COR-L47 (cell line): ENCODE measurements around the gene AMDHD2.
"Not testable (repeated sequence)": the region's sequence is repeated elsewhere in the genome, so short reads cannot be mapped to it uniquely, and the experiment has no call there.

Experiments
- DNase-seq: peaks from one replicate; lab custom pipeline; 2025; lab: John Stamatoyannopoulos, UW

AMDHD2 gene

GRCh38 chr16:2517954-2518605 lies 2.1 kb upstream of the AMDHD2 start:
- DNase-seq, result no peak

DNA sequence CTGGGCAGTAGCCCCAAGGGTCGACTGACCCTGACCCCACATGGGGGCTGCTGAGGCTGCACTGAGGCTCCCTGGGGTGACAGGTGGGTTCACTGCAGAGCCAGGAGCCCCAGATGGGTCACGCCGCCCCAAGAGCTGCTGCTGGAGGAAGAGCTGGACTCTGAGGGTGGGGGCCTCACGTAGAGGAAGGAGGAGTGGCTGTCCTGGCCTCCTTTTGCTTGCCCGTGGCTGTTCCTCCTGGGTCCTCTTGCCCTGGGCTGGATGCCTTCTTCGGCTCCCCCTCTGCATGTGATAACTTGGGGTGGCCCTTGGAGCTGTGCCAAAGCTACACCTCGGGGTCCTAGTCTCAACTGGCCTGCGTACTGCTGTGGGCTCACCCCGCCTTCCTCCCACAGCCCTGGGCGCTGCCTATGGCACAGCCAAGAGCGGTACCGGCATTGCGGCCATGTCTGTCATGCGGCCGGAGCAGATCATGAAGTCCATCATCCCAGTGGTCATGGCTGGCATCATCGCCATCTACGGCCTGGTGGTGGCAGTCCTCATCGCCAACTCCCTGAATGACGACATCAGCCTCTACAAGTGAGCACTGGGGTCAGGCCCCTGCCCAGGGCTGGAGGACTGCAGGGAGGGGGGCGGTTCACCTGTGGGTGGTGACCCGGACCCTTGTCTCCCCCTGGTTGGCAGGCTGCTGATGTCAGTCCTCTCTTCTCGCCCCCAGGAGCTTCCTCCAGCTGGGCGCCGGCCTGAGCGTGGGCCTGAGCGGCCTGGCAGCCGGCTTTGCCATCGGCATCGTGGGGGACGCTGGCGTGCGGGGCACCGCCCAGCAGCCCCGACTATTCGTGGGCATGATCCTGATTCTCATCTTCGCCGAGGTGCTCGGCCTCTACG lies 1.1 kb upstream of the AMDHD2 start:
- DNase-seq, result no peak

GRCh38 chr16:2519711-2520080 lies 475 bp upstream of the AMDHD2 start:
- no peak for DNase-seq

GRCh38 chr16:2520784-2521531 lies 787 bp downstream of the AMDHD2 start:
- DNase-seq, result no peak

DNA sequence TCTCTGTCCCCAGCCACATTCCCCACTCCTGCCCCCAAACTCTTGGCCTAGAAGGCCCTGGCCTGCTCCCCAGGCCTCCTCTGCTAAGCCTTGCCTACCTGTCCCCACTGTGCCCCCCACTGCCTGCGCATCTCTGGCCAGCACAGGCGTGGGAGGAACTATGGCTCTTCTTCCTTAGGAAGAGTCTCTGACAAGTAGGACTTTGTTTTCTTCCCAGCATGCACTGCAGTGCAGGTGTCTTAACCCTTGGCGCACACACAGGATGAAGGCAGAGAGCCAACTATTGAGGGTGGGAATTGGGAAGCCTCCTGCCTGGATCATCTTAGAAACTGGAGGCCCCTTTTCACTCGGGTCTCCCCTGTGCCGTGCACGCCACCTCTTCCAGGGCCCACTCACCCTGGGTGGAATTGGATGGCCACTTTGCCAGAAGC lies 3.6 kb downstream of the AMDHD2 start:
- no peak for DNase-seq

GRCh38 chr16:2524339-2524938 lies 4.3 kb downstream of the AMDHD2 start:
- DNase-seq, result no peak

DNA sequence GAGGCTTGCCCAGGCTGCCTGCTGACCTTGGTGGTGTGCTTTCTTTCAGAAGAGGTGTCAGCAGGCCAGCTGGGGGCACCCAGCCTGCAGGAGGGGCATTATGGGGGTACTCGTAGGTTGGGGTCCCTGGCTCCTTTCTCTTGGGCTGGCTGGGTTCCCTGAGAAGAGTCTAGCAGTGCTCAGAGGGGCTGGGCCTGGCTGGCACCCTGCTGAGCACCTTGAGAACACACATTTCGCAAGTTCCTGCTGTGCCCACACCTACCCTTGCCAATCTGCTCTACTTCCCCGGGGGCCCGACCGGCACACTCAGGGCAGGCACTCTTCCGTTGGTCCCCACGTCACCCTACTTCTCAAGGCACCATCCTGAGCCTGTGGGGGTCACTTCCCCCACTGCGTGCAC lies 6.0 kb downstream of the AMDHD2 start:
- DNase-seq, result no peak

- no peak for DNase-seq
These were observed 7.1 kb downstream of the AMDHD2 start for GRCh38 chr16:2527071-2527783.

- DNase-seq, result no peak
These were observed 7.6 kb downstream of the AMDHD2 start for GRCh38 chr16:2527784-2528100.

- DNase-seq, result no peak
These were observed 8.2 kb downstream of the AMDHD2 start for GRCh38 chr16:2528161-2529060.

GRCh38 chr16:2529061-2529931 lies 9.1 kb downstream of the AMDHD2 start:
- DNase-seq, result no peak

DNA sequence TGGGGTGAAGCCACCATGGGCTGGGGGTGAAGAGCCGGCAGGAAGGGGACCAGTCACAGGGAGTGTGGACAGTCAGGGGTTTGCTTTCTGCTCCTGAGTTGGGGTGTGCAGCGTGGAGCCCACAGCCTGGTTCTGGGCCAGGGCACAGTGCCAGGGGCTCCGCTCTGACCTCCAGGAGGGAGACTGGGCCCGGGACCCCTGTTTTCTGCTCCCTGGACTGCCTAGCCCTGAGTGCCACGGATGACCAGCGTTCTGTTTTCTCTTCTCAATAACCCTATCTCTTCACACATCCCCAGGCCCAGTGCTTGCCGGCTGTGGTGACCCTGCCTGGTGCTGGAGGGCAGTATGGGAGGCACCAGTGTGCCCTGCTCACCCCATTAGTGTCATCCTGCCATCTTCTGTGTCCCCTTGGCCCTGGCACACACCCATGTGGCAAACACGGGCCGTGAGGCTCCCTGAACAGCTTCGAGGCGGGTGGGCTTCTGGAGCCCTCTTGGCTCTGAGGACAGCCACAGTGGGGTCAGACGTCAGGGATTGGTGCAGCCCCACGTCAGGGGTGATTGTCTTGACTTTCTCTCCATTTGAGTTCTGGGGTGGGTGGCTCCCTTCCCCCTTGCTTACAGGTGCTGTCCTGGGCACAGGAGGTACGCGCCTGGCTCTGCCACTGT lies 9.9 kb downstream of the AMDHD2 start:
- no peak for DNase-seq

- no peak for DNase-seq
These were observed 10.6 kb downstream of the AMDHD2 start for GRCh38 chr16:2530629-2531318.

GRCh38 chr16:2531371-2531695 lies 11.2 kb downstream of the AMDHD2 start, which contains the start of gene CEMP1:
CEMP1 (minus strand) TSS chr16:2531408; CDS start chr16:2531073, 335 bp downstream.
- no peak for DNase-seq

DNA sequence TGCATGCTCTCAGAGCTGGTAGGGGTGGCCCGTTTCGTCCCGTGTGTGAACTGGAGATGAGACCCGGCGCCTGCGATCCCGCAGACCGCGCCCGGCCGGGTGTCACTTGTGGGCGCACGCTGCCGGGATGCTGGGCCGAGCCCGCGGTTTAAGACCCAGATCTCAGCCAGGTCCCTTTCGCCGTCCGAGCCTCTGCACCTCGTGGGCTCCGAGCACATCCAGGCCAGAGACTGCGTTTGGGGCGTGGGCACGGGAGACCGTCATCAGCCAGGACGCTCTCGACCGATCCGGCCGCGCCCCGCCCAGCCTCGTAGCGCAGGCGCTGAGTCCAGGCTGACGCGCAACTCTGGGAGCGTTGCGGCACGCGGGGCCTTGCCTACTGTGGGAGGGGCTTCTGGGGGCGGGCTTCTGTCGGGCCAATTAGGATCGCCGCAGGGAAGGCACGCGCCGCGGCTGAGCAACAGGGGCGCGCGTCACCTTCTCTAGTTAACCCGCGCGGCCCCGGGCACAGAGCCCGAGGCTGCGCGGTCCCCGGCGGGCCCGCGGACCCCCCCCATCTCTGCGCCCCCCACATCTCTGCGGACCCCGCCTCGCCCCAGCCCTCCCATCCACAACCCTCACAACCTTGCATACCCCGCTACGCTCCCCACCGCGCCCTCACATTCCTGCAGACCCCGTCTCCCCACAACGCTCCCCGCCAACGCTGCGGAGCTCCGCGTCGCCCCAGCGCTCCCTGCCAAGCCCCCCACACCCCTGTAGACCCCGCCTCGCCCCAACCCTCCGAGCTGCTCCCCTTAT lies 11.7 kb downstream of the AMDHD2 start:
- DNase-seq, result peak; percentile 97

DNA sequence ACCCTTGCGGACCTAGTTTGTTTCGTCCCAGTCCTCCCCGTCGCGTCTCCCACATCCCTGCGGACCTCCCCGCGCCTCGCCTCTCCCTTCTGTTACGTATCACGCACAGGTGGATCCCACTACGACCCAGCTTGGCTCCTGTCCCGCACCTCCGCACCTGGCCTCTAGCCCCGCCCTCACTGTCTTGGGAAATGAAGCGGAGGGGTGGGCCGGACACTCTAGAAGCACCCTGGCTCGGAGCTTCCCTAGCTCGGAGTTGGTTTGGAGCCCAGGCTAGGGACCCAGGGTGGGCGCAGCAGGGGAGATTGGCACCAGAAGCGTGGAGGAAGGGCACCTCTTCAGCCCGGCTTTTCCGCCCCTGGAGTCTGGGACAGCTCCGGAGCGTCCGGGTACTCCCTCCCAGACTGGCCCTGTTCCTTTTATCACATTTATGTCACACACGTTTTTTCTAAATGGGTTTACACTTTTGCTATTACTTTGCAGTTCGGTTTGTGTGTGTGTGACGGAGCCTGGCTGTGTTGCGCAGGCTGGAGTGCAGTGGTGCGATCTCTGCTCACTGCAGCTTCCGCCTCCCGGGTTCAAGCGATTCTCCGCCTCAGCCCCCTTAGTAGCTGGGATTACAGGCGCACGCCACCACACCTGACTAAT lies 12.4 kb downstream of the AMDHD2 start:
- DNase-seq, result peak; percentile 59

GRCh38 chr16:2533142-2533755 lies 13.1 kb downstream of the AMDHD2 start:
- DNase-seq, result not testable (repeated sequence)
